NCI-H748 treated with DMSO at 0.1 percent for 48 hours (cell line): Measurements from ENCODE around the gene PPP1R14C.

Experiments used
- DNase-seq: peaks from one replicate; lab custom pipeline; 2025; lab: John Stamatoyannopoulos, UW

Gene PPP1R14C

GRCh38 chr6:150296890-150297289, 154.0 kb downstream of the PPP1R14C start:
- DNase-seq, result no peak

GRCh38 chr6:150297327-150298029, 154.6 kb downstream of the PPP1R14C start:
- DNase-seq, result no peak

GRCh38 chr6:150298030-150298380, 155.2 kb downstream of the PPP1R14C start:
- DNase-seq, result no peak

- DNase-seq, result no peak
These were observed 155.8 kb downstream of the PPP1R14C start for GRCh38 chr6:150298676-150299075.
